Stimulated activated CD8-positive, alpha-beta memory T cell treated with anti-CD3 and anti-CD28 coated beads, Interleukin-7, amount 100 ng/mL, for 1 hour (primary cell): ENCODE results near the gene HOXB13.
A peak's percentile ranks its signal among the peaks of the same experiment; 100 is the strongest.
"Not testable (repeated sequence)": the region's sequence is repeated elsewhere in the genome, so short reads cannot be mapped to it uniquely, and the experiment has no call there.

ENCODE experiments used
- DNase-seq, 2 donors: peaks; one replicate each; pipeline ENCODE4 v3.0.0-alpha.2; 2020; ENCODE audit warnings: low read depth in 2 of 2

Gene HOXB13

DNA sequence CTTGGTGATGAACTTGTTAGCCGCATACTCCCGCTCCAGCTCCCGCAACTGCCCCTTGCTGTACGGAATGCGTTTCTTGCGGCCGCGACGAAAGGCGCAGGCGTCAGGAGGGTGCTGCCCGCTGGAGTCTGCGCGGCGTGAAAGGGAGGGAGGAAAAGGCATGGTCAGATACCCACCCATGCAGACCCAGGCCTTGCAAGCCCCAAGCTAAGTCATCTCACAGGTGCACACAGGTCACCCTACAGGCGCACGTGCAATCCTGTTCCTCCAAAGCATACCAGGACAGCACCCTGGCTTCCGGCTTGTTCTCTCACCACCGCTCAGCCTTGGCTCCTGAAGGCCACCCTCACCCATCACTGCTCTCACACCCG, 1.6 kb downstream of the HOXB13 start:
- no peak for DNase-seq

GRCh38 chr17:48726114-48726915, 2.2 kb downstream of the HOXB13 start:
- DNase-seq, result no peak

DNA sequence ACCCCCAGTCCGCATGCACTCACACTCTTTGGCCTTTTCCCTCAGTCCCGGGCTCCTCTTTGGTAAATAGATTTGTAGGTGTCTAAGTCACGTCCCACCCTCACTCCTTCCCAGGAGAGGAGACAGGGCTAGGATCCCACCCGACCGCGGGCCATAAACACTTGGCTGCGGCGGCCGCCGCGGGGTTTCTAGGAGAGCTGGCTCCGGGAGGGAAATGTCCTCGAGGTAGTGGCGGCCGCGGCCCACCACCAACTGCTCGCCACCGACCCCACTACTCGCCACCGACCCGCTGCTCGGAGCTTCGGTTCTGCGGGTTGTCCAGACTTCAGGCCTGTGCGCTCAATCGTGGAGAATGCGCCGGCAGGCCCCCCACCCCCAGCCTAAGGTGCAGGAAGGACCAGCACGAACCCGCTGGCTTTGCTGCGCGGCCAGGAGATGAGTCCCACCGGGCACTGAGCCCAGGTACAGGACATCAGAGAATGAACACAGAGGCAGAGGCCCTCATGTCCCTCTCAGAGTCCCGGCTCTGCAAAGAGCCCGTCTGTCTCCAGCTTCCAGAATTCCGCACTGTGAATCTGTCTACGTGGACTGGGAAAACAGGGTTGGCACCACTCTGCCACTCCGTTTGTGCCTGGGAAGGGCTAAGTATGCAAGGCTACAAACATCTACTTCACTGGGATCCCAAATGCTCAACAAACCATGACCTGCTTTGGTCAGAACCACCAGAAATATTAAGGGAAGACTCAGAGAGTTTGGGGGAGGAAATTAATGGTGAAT, 3.1 kb downstream of the HOXB13 start:
- no peak for DNase-seq

GRCh38 chr17:48725004-48725287, 3.6 kb downstream of the HOXB13 start:
- DNase-seq, result no peak

- peak; percentile 32 to 60 for DNase-seq
Measured at GRCh38 chr17:48724251-48725003, 4.1 kb downstream of the HOXB13 start.

- no peak for DNase-seq
Measured at GRCh38 chr17:48723423-48724250, 4.9 kb downstream of the HOXB13 start.

DNA sequence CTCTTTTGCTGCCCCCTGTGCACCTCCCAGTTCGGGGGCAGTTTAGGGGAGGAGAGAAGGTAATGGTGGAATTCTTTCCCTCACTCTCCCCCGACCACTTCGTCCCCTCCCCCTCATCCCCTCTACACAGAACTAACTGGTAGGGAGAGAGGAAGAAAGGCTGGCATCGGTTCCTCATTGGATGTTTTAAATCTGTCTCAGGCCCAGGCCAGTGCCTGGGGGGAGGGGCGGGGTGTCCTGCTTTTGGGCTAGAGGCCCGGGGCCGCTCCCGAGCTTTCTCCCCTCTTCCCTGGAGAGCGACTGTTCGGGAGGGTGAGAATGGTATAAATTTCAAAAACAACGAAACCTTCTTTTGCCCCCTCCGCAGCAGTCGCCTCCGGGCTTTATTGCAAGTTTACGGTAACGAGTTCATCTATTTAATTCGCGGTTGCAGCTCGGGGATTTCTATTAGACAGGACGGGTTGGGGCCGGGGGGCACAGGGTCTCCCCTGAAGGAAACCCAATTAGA, 5.6 kb downstream of the HOXB13 start, which contains the start of gene PRAC2:
Gene PRAC2, plus strand, starts transcription at position 271 of the 508 bp plus-strand sequence. CDS start 1,226 bp downstream, outside the sequence.
- DNase-seq, result no peak

- DNase-seq, result no peak
Measured at GRCh38 chr17:48722201-48722907, 6.2 kb downstream of the HOXB13 start, which contains the start of gene PRAC1. PRAC1 (minus strand) TSS chr17:48722518; CDS start chr17:48722392, 126 bp downstream.

DNA sequence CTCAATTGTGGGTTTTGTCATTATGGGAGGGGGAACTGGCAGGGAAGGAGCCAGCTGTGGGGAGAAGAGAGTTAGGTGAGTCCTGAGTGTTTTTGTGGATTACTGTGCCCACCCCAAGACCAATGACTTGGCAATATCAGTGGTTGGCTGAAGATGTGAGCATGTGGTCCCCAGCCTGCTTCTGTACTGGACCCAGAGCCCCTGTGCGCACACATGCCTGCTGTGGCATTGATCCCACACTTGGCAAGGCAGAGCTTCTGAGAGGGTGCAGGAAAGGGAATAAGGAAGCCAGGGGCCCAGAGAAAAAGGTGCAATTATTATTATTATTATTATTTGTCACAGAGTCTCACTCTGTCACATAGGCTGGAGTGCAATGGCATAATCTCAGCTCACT, 7.5 kb downstream of the HOXB13 start:
- no peak for DNase-seq

DNA sequence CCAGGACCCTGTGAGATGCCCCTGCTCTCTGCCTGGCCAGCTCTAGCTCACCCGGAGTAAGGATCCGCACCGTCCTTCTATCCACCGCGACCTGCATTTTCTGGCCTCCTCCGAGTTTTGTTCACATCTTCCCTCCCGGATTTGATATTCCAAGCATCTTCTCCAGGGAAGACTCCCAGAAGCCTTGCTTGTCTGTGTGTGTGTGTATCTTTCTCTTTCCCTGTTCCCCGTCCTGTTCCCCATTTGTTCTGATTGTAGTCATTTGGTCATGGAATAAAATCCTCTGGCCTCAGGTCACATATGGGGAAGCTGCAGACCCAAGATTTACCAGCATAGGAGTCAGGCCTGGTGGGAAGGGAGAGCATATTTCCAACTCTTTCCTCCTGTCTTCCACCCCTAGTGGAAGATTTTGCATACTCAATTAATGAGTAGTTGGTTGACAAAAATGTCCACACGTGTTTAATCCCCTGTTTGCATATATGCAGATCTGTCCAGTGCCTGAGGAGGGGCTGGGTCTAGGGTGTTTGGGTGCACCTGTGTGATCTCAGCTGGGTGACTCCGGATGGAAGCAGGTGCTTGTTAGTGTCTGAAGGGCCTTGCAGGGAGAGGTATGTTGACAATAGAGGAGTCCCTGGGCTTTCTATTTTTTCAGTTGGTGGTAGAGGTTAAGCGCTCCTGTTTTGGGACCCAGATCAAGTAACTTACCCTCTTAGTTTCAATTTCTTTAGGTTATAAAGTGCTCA, 8.1 kb downstream of the HOXB13 start:
- DNase-seq, result no peak

- DNase-seq, result no peak
Measured at GRCh38 chr17:48719642-48720265, 8.8 kb downstream of the HOXB13 start.

GRCh38 chr17:48718761-48719641, 9.5 kb downstream of the HOXB13 start:
- no peak for DNase-seq

DNA sequence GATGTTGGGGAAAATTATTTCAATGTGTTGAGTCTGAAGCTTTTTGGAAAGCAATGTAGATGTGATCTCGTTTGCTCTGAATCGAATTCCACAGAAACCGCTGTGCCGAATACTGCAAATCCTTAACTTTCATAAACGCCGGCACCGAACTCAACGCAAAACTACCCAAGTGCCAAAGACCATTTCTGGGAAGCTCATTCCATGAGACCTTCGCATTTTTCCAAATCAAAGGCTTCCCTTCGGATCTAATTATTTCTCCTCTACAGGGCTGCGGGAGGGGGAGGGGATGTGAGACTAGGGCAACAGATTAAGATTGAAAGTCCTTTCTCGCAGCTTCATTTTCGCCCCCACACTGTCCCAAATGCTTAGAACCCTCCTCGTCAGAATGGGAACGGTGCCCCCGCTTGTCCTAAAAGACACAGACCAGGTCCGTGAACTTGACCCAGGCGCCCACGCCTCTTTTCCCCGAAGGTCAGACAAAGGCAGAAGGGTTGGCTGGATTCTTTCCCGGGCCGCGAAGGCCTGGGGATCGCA, 10.3 kb downstream of the HOXB13 start:
- DNase-seq, result no peak

DNA sequence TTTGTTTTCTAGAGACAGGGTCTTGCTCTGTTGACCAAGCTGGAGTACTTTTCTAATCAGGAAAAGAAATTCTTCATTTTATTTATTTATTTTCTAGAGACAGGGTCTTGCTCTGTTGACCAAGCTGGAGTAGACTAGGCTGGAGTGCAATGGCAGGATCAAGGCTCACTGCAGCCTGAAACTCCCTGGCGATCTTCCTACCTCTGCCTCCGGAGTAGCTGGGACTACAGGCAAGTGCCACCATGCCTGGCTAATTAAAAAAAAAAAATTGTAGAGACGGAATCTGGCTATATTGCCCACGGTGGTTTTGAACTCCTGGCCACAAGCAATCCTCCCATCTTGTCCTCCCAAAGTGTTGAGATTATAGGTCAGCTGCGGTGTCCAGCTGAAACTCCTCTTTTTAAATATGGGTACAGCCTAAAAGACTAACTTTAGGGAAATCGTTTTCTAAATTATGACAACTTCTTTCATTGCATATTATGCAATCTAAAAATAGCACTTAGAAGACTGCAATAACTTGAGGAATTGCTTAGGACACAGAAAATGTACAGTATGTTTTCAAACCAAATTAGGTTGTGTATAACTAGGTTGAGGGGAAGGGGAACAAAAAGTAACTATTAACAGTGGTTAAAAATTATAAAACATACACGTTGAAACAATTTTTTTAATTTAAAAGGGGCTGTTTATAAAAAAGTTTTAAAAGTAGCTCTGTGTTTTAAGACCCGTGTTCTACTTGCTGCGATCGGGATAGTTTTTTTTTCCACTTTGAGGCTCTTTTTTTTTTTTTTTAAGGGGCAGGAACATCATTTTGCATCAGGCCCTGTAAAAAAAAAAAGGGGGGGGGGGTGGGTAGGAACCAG, 11.0 kb downstream of the HOXB13 start:
- DNase-seq, result no peak

DNA sequence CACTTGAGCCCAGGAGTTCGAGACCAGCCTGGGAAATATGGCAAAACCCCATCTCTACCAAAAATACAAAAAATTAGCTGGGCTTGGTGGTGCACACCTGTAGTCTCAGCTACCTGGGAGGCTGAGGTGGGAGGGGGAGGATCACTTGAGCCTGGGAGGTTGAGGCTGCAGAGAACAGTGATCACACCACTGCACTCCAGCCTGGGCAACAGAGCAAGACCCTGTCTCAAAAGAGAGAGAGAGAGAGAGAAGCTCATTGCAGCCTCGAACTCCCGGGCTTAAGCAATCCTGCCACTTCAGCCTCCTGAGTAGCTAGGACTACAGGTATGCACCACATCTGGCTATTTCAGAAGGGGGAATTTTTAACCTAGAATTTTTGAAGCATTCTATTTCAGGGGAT, 12.0 kb downstream of the HOXB13 start:
- not testable (repeated sequence) for DNase-seq

DNA sequence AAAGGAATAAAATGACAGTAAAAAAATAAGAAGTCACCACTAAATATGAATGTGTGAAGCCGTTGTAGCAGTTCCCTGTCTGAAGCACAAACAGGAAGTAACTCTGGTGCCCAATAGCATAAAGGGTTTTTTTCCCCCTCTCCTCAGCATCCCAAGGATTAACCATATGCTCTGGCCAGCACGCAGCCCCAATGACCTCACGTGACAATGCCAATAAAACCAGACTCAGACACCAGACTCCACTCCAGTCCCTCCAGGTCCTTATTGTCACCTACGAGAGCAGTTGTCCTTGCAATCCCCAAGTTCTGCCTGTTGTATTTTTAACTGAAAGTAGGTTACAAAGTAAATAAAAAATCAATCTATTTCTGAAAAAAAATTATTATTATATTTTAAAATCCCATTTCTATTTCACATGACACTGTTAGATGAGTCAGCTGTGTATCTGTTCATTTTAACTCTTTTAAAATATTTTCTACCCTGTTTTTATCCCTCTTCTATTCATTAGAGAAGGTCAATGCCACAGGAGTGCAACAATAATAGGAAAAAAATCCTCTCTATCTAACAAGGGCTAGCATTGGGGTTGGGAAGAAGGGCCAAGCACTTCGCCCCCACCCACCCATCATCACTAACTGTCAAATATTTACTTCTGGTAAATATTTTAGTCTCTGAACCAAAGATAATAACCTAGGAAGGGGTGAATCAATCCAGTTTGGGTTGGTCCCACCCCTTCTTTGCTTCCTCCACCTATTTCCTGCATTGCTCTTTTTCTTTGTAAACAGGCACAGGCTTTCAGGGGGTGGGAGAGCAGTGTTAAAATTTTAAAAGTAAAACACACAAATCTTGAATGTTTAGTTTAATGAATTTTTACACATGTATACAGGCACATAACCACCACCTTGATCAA, 12.8 kb downstream of the HOXB13 start:
- no peak for DNase-seq
